ENCODE data around the gene C6orf141. TPM values are rescaled to one million over a fixed set of nuclear protein-coding genes. Genes with fewer than 3 reads are reported as not detected.

The C6orf141 gene
- polyA plus RNA-seq (ENCODE audit: insufficient read length in 4 of 4), result under 1 TPM; 0.33 to 0.98 (median 0.75) TPM

DNA sequence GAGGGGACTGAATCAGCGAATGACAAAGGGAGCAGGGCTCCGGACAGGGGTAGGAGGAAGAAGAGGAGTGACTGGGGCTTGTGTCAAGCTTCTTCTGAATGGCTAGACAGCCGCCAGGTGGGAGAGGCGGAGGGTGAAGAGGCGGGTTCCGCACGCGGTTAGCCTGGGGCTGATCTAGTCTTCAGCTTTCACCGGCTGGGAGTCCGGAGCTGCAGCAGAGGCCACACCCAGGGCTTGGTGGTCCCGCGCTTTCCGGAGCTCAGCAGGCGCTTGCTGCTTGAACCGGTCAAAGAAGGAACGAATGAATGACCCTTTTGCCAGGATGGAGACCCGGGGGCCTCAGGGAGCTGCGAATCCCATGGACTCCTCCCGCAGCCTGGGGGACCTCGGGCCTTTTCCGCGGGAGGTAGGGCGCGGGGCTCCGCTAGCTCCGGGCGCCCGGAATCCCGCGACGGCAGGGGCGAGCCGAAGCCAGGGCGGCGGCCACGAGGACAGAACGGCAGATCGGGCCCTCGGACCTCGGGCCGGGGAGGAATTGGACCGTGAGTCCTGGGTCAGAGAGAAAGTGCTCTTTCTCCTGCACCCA is at the start of gene C6orf141:
Gene C6orf141 (plus strand): TSS at position 177 of the 586 bp plus-strand sequence. CDS start 125 bp downstream, at position 302.
- peak in 1 of 4 donors; percentile 10 for DNase-seq (ENCODE audit: low read depth in 4 of 4, low spot score in 2 of 4)

DNA sequence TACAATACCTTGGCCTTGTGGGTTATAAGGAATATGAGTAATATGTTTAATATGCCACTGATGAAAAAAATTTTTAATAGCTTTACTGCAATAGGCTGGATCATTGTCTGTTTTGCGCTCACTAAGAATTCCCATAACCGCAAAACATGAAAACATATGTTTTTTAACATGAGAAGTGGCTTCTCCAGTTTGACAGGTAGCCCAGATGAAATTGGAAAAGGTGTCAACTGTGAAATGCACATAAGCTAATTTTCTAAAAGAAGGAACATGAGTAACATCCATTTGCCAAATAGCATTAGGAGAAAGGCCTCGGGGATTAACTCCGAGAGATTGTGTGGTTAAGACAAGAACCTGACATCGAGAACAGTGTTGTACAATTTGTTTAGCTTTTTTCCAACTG is 45.8 kb upstream of the C6orf141 start:
- no peak for DNase-seq (ENCODE audit: low read depth in 4 of 4, low spot score in 2 of 4)

- no peak for DNase-seq (ENCODE audit: low read depth in 4 of 4, low spot score in 2 of 4)
Measured at GRCh38 chr6:49506569-49507111, 43.8 kb upstream of the C6orf141 start.

GRCh38 chr6:49509342-49509741 is 41.1 kb upstream of the C6orf141 start:
- no peak for DNase-seq (ENCODE audit: low read depth in 4 of 4, low spot score in 2 of 4)

DNA sequence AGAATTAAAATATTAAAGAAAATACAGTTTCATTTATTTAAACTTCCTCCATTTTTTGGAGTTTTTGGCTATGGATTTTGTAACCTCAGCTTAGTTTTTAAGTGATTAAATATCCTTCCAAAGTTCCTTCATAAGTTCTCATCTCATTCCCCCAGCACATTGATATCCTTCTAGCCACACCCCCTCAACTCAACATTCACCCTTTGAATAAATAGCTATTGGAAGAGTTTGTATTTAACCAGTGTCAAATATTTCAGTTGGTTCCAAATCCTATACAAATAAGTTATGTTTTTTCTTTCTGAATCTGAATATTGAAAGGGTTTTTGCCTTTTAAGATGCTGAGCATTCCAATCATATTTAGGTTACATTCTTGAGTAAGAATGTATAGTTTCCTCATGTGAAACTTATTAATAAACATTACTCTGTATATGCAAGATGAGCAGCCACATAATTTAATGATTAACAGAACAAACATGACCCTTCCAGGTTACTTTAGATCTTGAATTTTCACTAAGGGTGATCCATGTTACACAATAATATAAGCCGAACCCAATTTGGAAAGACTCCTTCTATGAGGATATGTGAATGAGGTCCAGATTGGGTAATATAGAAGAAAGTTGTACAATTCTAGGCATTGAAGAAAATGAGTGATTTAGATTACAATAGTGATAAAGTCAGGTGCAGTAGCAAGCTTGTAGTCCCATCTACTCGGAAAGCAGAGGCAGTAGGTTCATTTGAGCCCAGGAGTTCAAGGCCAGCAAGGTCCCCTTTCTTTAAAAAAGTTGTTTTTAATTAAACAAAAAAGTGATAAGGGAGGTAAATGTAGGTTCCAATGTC is 37.1 kb upstream of the C6orf141 start:
- no peak for DNase-seq (ENCODE audit: low read depth in 4 of 4, low spot score in 2 of 4)

- no peak for DNase-seq (ENCODE audit: low read depth in 4 of 4, low spot score in 2 of 4)
Measured at GRCh38 chr6:49514571-49515484, 35.6 kb upstream of the C6orf141 start.

DNA sequence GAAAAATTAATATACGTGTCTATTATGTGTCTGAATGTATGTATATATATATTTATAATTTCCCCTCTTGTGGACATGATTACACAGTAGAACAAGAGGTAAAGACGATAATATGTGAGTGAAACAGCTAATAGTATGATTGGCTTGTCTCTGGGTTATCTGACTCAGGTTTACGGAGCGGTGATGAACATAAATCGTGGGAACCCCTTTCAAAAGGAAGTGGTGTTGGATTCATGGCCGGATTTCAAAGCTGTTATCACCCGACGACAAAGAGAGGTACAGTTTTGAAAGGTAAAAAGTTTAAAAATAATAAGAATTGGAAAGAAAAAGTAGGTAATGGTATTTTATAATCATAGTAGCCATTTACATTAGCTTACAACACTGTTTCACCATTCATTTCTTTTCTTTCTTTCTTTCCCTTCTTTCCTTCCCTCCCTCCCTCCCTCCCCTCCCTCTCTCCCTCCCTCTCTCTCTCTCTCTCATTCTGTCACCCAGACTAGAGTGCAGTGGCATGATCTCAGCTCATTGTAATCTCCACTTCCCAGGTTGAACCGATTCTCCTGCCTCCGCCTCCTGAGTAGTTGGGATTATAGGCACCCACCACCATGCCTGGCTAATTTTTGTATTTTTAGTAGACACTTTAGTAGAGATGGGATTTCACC is 34.9 kb upstream of the C6orf141 start:
- no peak for DNase-seq (ENCODE audit: low read depth in 4 of 4, low spot score in 2 of 4)

DNA sequence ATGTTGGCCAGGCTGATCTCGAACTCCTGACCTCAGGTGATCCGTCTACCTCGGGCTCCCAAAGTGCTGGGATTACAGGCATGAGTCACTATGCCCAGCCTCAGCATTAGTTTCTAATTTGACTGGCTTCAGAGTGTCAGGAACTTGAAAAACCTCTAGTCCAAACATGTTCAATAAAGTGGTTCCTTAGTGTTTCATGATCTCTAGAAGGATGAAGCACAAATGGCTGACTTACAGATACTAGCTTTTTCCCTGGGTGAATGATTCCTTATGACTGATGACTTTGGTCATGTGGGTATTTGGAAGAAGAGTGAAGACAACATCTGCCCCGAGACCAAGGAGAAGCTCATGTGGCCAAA is 34.3 kb upstream of the C6orf141 start:
- no peak for DNase-seq (ENCODE audit: low read depth in 4 of 4, low spot score in 2 of 4)

- no peak for DNase-seq (ENCODE audit: low read depth in 4 of 4, low spot score in 2 of 4)
Measured at GRCh38 chr6:49517919-49518318, 32.5 kb upstream of the C6orf141 start.

- DNase-seq (ENCODE audit: low read depth in 4 of 4, low spot score in 2 of 4), result no peak
Measured at GRCh38 chr6:49519660-49520059, 30.8 kb upstream of the C6orf141 start.

DNA sequence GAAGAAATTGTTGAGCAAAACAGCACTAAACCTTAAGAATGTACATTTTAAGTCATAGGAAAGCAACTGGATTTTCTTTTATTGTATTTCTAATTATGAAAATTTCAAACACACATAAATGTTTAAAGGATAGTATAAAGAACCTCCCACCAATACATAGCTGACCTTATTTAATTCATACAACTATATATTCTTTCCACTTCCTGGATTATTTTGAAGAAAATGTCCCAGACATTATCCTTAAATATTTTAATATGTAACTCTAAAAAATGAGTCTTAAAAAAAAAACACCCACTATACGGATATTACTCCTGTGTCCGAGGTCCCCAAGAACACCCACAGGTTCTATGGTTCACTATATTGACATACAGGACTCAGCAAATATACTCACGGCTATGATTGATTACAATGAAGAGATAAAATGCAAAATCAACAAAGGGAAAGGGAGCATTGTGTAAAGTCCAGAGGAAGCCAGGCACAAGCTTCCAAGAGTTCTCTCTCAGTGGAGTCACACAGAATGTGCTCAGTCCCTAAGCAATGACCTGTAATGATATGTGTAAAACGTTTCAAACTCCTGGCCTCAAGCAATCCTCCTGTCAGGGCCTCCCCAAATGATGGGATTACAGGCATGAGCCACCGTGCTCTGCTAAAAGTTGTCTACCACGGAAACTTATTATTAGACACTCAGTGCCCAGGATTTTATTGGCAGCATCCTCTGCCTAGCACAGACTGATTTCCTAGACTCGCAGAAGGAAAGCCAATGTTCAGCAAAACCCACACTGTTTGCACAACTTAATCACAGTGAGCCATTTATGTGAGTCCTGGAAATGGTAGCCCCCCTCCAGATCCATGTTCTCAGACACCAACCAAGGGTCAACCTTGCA is 27.5 kb upstream of the C6orf141 start:
- DNase-seq (ENCODE audit: low read depth in 4 of 4, low spot score in 2 of 4), result no peak

GRCh38 chr6:49523901-49524300 is 26.6 kb upstream of the C6orf141 start:
- no peak for DNase-seq (ENCODE audit: low read depth in 4 of 4, low spot score in 2 of 4)

- no peak for DNase-seq (ENCODE audit: low read depth in 4 of 4, low spot score in 2 of 4)
Measured at GRCh38 chr6:49524541-49524940, 25.9 kb upstream of the C6orf141 start.

DNA sequence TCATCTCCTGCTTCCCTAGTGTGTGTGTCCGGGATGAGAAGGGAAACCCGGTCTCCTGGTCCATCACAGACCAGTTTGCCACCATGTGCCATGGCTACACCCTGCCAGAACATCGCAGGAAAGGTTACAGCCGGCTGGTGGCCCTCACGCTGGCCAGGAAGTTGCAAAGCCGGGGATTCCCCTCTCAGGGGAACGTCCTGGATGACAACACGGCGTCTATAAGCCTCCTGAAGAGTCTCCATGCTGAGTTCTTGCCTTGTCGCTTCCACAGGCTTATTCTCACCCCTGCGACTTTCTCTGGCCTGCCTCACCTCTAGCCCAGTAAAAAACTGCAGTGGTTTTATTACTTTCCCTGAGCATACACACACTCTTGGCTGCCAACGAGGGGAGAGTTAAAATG is 23.9 kb upstream of the C6orf141 start:
- DNase-seq (ENCODE audit: low read depth in 4 of 4, low spot score in 2 of 4), result no peak

GRCh38 chr6:49527320-49527719 is 23.1 kb upstream of the C6orf141 start:
- no peak for DNase-seq (ENCODE audit: low read depth in 4 of 4, low spot score in 2 of 4)

- no peak for DNase-seq (ENCODE audit: low read depth in 4 of 4, low spot score in 2 of 4)
Measured at GRCh38 chr6:49528571-49528970, 21.9 kb upstream of the C6orf141 start.

GRCh38 chr6:49530141-49530776 is 20.2 kb upstream of the C6orf141 start:
- no peak for DNase-seq (ENCODE audit: low read depth in 4 of 4, low spot score in 2 of 4)

- DNase-seq (ENCODE audit: low read depth in 4 of 4, low spot score in 2 of 4), result peak in 2 of 4 donors; percentile 14 to 15
Measured at GRCh38 chr6:49531774-49532569, 18.5 kb upstream of the C6orf141 start.

Data from left renal cortex interstitium (tissue), 4 donors.